Ectodermal cell (in vitro differentiated cells): ENCODE results near the gene WDR88.
"Not testable (repeated sequence)": the region's sequence is repeated elsewhere in the genome, so short reads cannot be mapped to it uniquely, and the experiment has no call there.

Experiments used
- H3K27ac ChIP-seq: 2 replicates; pipeline ENCODE4 v1.7.0; 2013; ENCODE audit warnings: mild to moderate bottlenecking, low read depth, low read length; ENCODE audit not compliant: insufficient read depth, poor library complexity, severe bottlenecking
- H3K27me3 ChIP-seq: 2 replicates; pipeline ENCODE4 v1.7.0; 2013; ENCODE audit warnings: mild to moderate bottlenecking, low read length; ENCODE audit not compliant: insufficient read depth, control insufficient read depth, poor library complexity, severe bottlenecking
- H3K36me3 ChIP-seq: one replicate; pipeline ENCODE4 v1.7.0; 2013; ENCODE audit warnings: low read length; ENCODE audit not compliant: control insufficient read depth, insufficient read depth
- H3K4me1 ChIP-seq: one replicate; pipeline ENCODE4 v1.7.0; 2013; ENCODE audit warnings: low read length; ENCODE audit not compliant: control insufficient read depth, insufficient read depth
- H3K4me3 ChIP-seq: 2 replicates; pipeline ENCODE4 v1.7.0; 2013; ENCODE audit warnings: low read depth, low read length, control low read depth; ENCODE audit not compliant: insufficient read depth
- H3K9me3 ChIP-seq: 2 replicates; pipeline ENCODE4 v1.7.0; 2013; ENCODE audit warnings: mild to moderate bottlenecking, low read length, moderate library complexity; ENCODE audit not compliant: control insufficient read depth
- WGBS, 2 experiments: methylation state at CpG; one replicate each; pipeline ENCODE4 v1.1.7; 2013; ENCODE audit warnings: missing lambda C conversion rate in 2 of 2; 5-methylcytosine and 5-hydroxymethylcytosine counted together

The WDR88 gene

GRCh38 chr19:33219261-33219815, 87.4 kb downstream of the WDR88 start:
- H3K4me3 ChIP-seq, result no peak overlapping the region
- no peak overlapping the region for H3K27ac ChIP-seq
- H3K36me3 ChIP-seq, result no peaks in the 10 kb centered on the region
- no peaks in the 10 kb centered on the region for H3K9me3 ChIP-seq
- 75 to 76% methylated on average over 12 of the region's 12 CpGs for WGBS, 2 experiments
- peaks cover 7% of the 10 kb centered on the region for H3K27me3 ChIP-seq
- peaks cover 7% of the 10 kb centered on the region for H3K4me1 ChIP-seq

GRCh38 chr19:33220115-33220514, 88.2 kb downstream of the WDR88 start:
- H3K4me1 ChIP-seq, result peaks cover 7% of the 10 kb centered on the region
- H3K9me3 ChIP-seq, result no peaks in the 10 kb centered on the region
- peaks cover 14% of the 10 kb centered on the region for H3K27me3 ChIP-seq
- WGBS, 2 experiments, result 93 to 94% methylated on average over 18 of the region's 18 CpGs
- H3K4me3 ChIP-seq, result no peak overlapping the region
- H3K36me3 ChIP-seq, result no peaks in the 10 kb centered on the region
- H3K27ac ChIP-seq, result no peak overlapping the region

GRCh38 chr19:33220735-33221134, 88.8 kb downstream of the WDR88 start:
- H3K27me3 ChIP-seq, result peaks cover 21% of the 10 kb centered on the region
- no peak overlapping the region for H3K27ac ChIP-seq
- H3K4me3 ChIP-seq, result no peak overlapping the region
- peaks cover 7% of the 10 kb centered on the region for H3K4me1 ChIP-seq
- no peaks in the 10 kb centered on the region for H3K9me3 ChIP-seq
- H3K36me3 ChIP-seq, result no peaks in the 10 kb centered on the region
- 88 to 89% methylated on average over 9 of the region's 9 CpGs for WGBS, 2 experiments

GRCh38 chr19:33221638-33222037, 89.7 kb downstream of the WDR88 start:
- no peaks in the 10 kb centered on the region for H3K36me3 ChIP-seq
- no peak overlapping the region for H3K27ac ChIP-seq
- H3K4me3 ChIP-seq, result no peak overlapping the region
- H3K9me3 ChIP-seq, result no peaks in the 10 kb centered on the region
- 88 to 91% methylated on average over 6 of the region's 6 CpGs for WGBS, 2 experiments
- peaks cover 30% of the 10 kb centered on the region for H3K27me3 ChIP-seq
- peaks cover 9% of the 10 kb centered on the region for H3K4me1 ChIP-seq

GRCh38 chr19:33222255-33222654, 90.3 kb downstream of the WDR88 start:
- H3K27me3 ChIP-seq, result peaks cover 36% of the 10 kb centered on the region
- not testable (repeated sequence) for H3K9me3 ChIP-seq, H3K36me3 ChIP-seq, H3K4me1 ChIP-seq, H3K4me3 ChIP-seq, H3K27ac ChIP-seq
- 91 to 97% methylated on average over 2 of the region's 2 CpGs for WGBS, 2 experiments

GRCh38 chr19:33224694-33225457, 93.0 kb downstream of the WDR88 start:
- 69 to 71% methylated on average over 18 of the region's 18 CpGs for WGBS, 2 experiments
- Histone ChIP-seq H3K4me3 (no peak overlapping the region), H3K27ac (no peak overlapping the region), H3K36me3 (no peaks in the 10 kb centered on the region), H3K27me3 (peaks cover 41% of the 10 kb centered on the region), H3K9me3 (peaks cover 8% of the 10 kb centered on the region), H3K4me1 (peaks cover 2% of the 10 kb centered on the region)
